Mesenteric fat pad (tissue), 1 donor: Measurements from ENCODE around the gene ITSN1. TPM values are rescaled to one million over a fixed set of nuclear protein-coding genes. Genes with fewer than 3 reads are reported as not detected.
"Not testable (repeated sequence)": the region's sequence is repeated elsewhere in the genome, so short reads cannot be mapped to it uniquely, and the experiment has no call there.

ENCODE experiments used
- DNase-seq: peaks from one replicate; pipeline ENCODE4 v3.0.0-alpha.2; 2020; ENCODE audit warnings: low spot score
- total RNA-seq: library from RNA; stranded (reverse); fragmentation: NEBNext Ultra II Directional; extraction: Animal tissue kit (Norgen Biotek cat#: 25700); gene quantifications from one replicate; pipeline ENCODE4 v1.2.1, GENCODE V29; 2021
- donor health status: DM: yes; HTN: yes; CAD: no.

The ITSN1 gene
- total RNA-seq, 1 donor from 2014 or later = 268 TPM

GRCh38 chr21:33916200-33916567, 273.9 kb downstream of the ITSN1 start:
- DNase-seq = no peak

- no peak for DNase-seq
Measured at GRCh38 chr21:33917421-33917820, 275.1 kb downstream of the ITSN1 start.

GRCh38 chr21:33924079-33924765, 281.9 kb downstream of the ITSN1 start:
- peak; percentile 94 for DNase-seq

DNA sequence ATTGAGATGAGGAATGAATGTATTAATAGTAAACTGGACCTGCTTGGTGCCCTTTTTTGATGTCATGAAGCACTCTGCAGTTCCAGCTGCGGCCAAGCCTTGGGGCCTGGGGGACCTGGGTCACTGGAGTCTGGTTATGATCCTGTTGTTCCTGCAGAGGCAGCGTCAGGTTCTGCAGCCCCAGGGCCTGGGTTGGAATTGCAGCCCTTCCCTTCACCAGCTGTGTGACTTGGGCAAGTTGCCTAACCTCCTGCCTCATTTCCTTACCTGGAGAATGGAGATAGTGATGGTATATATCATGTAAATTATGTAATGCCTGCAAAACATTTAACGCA, 282.4 kb downstream of the ITSN1 start:
- no peak for DNase-seq

- DNase-seq = not testable (repeated sequence)
Measured at GRCh38 chr21:33926248-33926647, 283.9 kb downstream of the ITSN1 start.

DNA sequence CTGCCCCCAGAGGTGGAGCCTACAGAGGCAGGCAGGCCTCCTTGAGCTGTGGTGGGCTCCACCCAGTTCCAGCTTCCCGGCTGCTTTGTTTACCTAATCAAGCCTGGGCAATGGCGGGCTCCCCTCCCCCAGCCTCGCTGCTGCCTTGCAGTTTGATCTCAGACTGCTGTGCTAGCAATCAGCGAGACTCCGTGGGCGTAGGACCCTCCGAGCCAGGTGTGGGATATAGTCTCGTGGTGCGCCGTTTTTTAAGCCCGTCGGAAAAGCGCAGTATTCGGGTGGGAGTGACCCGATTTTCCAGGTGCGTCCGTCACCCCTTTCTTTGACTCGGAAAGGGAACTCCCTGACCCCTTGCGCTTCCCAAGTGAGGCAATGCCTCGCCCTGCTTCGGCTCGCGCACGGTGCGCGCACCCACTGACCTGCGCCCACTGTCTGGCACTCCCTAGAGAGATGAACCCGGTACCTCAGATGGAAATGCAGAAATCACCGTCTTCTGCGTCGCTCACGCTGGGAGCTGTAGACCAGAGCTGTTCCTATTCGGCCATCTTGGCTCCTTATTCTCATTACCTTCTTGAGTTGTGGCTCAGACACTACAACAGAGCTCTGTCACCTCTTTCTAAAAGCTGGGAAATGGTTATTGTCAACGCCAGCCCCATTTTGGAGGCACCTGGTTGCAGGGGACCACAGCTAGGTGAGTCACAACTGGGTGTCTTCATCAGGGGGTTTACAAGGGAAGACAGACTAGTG, 288.9 kb downstream of the ITSN1 start:
- not testable (repeated sequence) for DNase-seq

- no peak for DNase-seq
Measured at GRCh38 chr21:33931799-33932390, 289.6 kb downstream of the ITSN1 start.

DNA sequence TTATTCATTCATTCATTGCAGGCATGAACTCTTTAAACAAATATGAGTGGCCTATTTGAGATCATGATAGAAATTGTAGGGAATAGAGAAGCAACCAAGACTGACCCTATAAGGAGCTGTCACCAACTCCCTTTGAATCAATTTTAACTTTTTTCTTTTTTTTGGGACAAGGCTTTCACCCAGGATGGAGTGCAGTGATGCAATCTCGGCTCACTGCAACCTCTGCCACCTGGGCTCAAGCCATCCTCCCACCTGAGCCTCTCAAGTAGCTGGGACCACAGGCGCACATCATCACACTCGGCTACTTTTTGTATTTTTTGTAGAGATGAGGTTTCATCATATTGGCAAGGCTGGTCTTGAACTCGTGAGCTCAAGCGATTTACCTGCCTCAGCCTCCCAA, 290.4 kb downstream of the ITSN1 start:
- no peak for DNase-seq

DNA sequence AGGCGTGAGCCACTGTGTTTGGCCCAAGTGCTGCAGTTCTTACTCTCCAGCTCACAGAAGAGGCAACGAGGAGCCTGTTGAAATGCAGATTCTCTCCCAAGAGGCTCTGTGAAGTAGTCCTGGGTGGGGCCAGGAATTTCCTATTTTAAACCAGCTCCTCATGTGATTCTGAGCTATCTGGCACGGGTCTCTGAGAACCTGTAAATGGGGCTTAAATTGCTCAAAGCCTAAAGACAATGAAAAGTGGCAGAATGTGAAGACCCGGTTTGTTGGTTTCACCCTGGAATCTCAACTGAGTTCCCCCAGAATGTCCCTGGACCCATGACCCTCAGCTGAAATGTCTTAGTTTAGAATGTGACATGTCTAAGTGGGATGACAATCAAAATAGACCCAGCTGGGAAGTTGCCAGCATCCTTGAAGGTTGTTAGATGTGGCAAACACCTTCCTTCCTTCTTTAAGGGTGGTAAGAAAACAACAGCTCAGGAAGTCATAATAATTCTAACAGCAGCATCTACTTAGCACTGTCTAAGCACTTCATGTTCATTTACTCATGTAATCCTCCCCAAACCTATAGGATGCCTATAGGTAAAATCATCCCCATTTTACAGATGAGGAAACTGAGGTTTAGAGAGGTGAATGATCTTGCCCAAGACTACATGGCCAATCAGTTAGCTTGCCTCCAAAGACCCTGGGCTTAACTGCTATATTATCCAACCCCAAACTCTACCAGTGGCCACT, 294.2 kb downstream of the ITSN1 start:
- no peak for DNase-seq

GRCh38 chr21:33937146-33937545, 294.8 kb downstream of the ITSN1 start:
- no peak for DNase-seq

GRCh38 chr21:33937931-33938339, 295.6 kb downstream of the ITSN1 start:
- DNase-seq = no peak

DNA sequence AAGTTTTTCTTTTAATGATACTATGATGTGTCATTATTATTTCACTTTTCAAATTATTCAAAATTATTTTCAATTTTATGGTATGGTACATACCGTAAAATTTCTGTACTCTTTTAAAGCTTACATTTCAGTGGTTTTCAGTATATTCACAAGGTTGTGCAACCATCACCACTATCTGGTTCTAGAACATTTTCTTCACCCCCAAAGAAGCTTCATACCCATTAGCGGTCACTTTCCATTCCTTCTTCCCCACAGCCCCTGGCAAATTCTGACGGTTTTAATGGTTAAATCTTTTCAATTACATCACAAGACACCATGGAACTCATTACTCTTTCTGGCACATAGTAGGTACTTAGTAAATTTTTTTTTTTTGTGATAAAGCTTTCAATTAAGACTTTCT, 296.1 kb downstream of the ITSN1 start:
- no peak for DNase-seq

DNA sequence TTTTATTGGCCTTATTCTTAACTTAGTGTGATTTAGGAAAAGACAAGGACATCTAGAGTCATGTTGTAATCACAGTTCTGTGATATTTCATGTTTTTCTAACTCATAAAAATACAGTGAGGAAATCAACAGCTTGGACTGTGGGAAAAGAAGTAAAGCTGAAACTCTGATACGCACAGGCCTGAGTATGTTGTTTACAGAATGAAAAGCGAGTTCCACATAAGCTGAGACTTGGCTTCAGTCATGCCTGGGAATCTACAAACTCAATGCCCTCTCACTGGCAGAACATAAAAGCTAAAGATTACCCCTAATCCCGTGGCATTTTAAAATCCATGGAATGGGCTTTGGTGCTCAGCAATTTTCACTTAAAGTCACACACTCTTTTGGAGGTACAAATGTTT, 296.9 kb downstream of the ITSN1 start:
- DNase-seq = no peak

- DNase-seq = no peak
Measured at GRCh38 chr21:33940164-33940880, 298.0 kb downstream of the ITSN1 start.

DNA sequence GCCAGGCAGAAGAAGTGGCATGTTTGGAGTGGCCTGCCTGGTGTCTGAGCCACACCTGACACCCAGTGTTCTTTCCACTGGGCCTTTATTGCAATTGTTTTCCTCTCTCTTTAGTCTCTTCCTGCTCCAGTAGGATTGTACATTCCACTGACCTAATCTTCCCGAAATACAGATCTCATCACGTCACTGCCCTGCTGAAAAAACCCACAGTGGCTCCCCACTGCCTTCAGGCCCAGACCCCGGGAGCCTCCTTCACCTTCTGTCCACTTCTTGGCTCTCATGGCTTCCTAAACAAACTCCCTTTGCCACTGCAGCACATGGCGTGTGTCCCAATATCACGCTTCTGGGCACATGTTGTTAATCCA, 298.6 kb downstream of the ITSN1 start:
- no peak for DNase-seq

GRCh38 chr21:33942426-33942825, 300.1 kb downstream of the ITSN1 start:
- DNase-seq = no peak

DNA sequence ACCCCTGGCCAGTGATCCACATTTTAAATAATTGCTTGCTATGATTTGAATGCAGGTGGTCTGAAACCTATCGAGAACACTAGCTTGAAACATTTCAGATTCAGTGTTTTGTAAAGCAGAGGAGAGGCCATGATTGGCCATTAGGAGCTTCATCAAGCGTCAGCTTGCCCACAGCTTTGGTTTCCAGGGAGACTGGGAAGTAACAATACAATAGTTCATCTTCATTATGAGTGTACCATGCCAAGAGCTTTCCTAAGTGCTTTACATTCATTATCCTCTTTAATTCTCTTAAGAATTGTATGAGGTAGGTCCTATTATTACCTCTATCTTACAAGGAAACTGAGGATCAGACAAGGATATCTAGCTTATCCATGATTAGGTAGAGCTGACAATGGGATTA, 301.0 kb downstream of the ITSN1 start:
- no peak for DNase-seq

- DNase-seq = no peak
Measured at GRCh38 chr21:33944185-33944763, 302.0 kb downstream of the ITSN1 start.

GRCh38 chr21:33945652-33946270, 303.5 kb downstream of the ITSN1 start:
- DNase-seq = no peak

DNA sequence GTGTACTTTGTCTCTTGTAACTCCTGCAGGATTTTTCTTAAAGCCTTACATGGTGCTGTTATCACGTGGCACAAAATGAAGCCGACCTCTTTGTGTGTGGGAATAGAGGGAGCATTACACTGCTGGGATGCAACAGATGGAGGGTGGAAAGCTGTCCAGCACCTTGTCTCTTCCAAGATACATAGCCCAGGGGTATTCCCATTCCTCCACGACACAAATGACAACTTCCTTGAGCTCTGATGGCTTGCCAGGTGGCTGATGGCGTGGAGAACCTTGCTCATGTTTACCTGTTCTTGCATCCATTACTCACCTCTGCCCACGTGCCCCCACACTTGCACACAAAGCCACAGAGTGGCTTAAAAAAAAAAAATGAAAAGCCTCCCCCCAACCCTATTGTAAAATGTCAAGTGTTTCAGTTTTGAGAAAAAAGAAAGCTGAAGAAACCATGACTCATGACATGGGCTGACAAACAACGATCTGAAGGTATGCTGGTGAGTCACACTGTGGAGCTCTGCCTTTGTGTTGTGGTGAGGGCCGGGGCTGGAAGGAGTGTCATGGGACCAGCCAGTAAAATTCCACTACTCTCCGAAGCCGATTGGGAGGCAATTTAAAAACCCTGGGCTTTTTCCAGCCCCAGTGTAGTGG, 305.3 kb downstream of the ITSN1 start:
- no peak for DNase-seq
